Fibroblast of mammary gland (primary cell): ENCODE results near the gene PLD1.

Experiments
- DNase-seq: peaks from one replicate; pipeline ENCODE4 v3.0.0-alpha.2; 2010; ENCODE audit warnings: low read depth
- H3K4me3 ChIP-seq: 2 replicates; pipeline ENCODE4 v1.5.1; 2011; ENCODE audit warnings: low read depth, mild to moderate bottlenecking, low read length, moderate library complexity; ENCODE audit not compliant: control insufficient read depth
- CTCF ChIP-seq: conservative IDR thresholded peaks from 2 replicates; pipeline ENCODE4 v1.5.1; 2011; ENCODE audit warnings: low read depth, low read length, inconsistent platforms; ENCODE audit not compliant: control insufficient read depth, insufficient read depth

Gene PLD1

GRCh38 chr3:171849617-171850319 is 39.5 kb upstream of the PLD1 start:
- no peak for TF ChIP-seq CTCF
- DNase-seq = no peak
- no peak overlapping the region for H3K4me3 ChIP-seq

GRCh38 chr3:171847595-171848259 is 37.4 kb upstream of the PLD1 start:
- no peak for TF ChIP-seq CTCF
- H3K4me3 ChIP-seq = no peak overlapping the region
- DNase-seq = no peak

GRCh38 chr3:171847133-171847532 is 36.9 kb upstream of the PLD1 start:
- no peak overlapping the region for H3K4me3 ChIP-seq

GRCh38 chr3:171846597-171846996 is 36.3 kb upstream of the PLD1 start:
- H3K4me3 ChIP-seq = no peak overlapping the region
- no peak for TF ChIP-seq CTCF
- DNase-seq = peak; percentile 57

More at GRCh38 chr3:171847133-171847532, 36.9 kb upstream of the PLD1 start:
- no peak for DNase-seq
- TF ChIP-seq CTCF = no peak

- no peak for TF ChIP-seq CTCF
- no peak for DNase-seq
- no peak overlapping the region for H3K4me3 ChIP-seq
These were observed 35.4 kb upstream of the PLD1 start for GRCh38 chr3:171845481-171846284.

- TF ChIP-seq CTCF = no peak
- no peak for DNase-seq
- no peak overlapping the region for H3K4me3 ChIP-seq
These were observed 34.6 kb upstream of the PLD1 start for GRCh38 chr3:171844873-171845272.
